ENCODE results near the gene SF3A1.

- no peak for TF ChIP-seq POLR2AphosphoS5 (IDR thresholded peaks at IDR 0.05; ENCODE audit: low read depth, low read length)
- no peak for TF ChIP-seq POLR2A (IDR thresholded peaks at IDR 0.05; ENCODE audit: low read depth, low read length)
- TF ChIP-seq TAF1 (IDR thresholded peaks at IDR 0.05; ENCODE audit: low read depth, low read length) = no peak
- TF ChIP-seq SPI1 (IDR thresholded peaks at IDR 0.05; ENCODE audit: low read depth, low read length) = no peak
These were observed 5.5 kb downstream of the SF3A1 start for GRCh38 chr22:30351226-30351625.
